HCT116 (cell line): ENCODE measurements around the gene ITGAD.

Experiments
- CEBPB ChIP-seq: IDR thresholded peaks from 2 replicates; pipeline ENCODE4 v1.6.1; 2012; ENCODE audit warnings: low read depth
- ELF1 ChIP-seq: IDR thresholded peaks from 2 replicates; pipeline ENCODE4 v1.6.1; 2012; ENCODE audit warnings: low read depth, borderline replicate concordance
- EZH2 ChIP-seq: fragments of 200-600 bp; sonication (generic); IDR thresholded peaks from 2 replicates; pipeline ENCODE4 v1.6.1; 2017; ENCODE audit warnings: antibody characterized with exemption, mixed run types
- EZH2phosphoT487 ChIP-seq: fragments of 200-600 bp; IDR thresholded peaks from 2 replicates; pipeline ENCODE4 v1.6.1; 2018; ENCODE audit warnings: antibody characterized with exemption, borderline replicate concordance
- MAX ChIP-seq: IDR thresholded peaks from 2 replicates; pipeline ENCODE4 v1.6.1; 2012
- POLR2A ChIP-seq: IDR thresholded peaks from 2 replicates; pipeline ENCODE4 v1.7.0; 2011; ENCODE audit warnings: borderline replicate concordance; ENCODE audit not compliant: insufficient read depth, insufficient read length; ENCODE audit errors: extremely low read depth
- POLR2AphosphoS5 ChIP-seq: IDR thresholded peaks from 2 replicates; pipeline ENCODE4 v1.6.1; 2011; ENCODE audit warnings: mild to moderate bottlenecking, low read depth, low read length, moderate library complexity
- RAD21 ChIP-seq: IDR thresholded peaks from 2 replicates; pipeline ENCODE4 v1.6.1; 2012; ENCODE audit warnings: low read depth, mild to moderate bottlenecking
- REST ChIP-seq: IDR thresholded peaks from 2 replicates; pipeline ENCODE4 v1.6.1; 2012; ENCODE audit warnings: low read depth
- ZNF274 ChIP-seq: fragments of 200-500 bp; sonication (Bioruptor generic); IDR thresholded peaks from 2 replicates; pipeline ENCODE4 v1.6.1; 2014; ENCODE audit warnings: mild to moderate bottlenecking, low read depth, low read length, inconsistent platforms
- TF ChIP-seq, protein P1 (sequence below), 3 experiments: fragments of 200-600 bp in 1 of 3; sonication (generic) in 1 of 3; IDR thresholded peaks in 2 of 3; conservative IDR thresholded peaks in 1 of 3; 2 replicates each; pipeline ENCODE4 v1.5.1; 2012 to 2017; ENCODE audit warnings: low read depth in 2 of 3, low read length in 2 of 3, antibody characterized with exemption in 1 of 3, borderline replicate concordance in 1 of 3, control low read depth in 1 of 3, mild to moderate bottlenecking in 1 of 3, mixed read lengths in 1 of 3, mixed run types in 1 of 3, moderate library complexity in 1 of 3; ENCODE audit not compliant: insufficient read depth in 1 of 3
- TF ChIP-seq, protein P2 (sequence below): IDR thresholded peaks from 2 replicates; pipeline ENCODE4 v1.6.1; 2011; ENCODE audit warnings: mild to moderate bottlenecking, low read length, moderate library complexity; ENCODE audit not compliant: insufficient replicate concordance; ENCODE audit errors: extremely low read depth
- TF ChIP-seq, protein P3 (sequence below): IDR thresholded peaks from 2 replicates; pipeline ENCODE4 v1.6.1; 2012

DNA sequence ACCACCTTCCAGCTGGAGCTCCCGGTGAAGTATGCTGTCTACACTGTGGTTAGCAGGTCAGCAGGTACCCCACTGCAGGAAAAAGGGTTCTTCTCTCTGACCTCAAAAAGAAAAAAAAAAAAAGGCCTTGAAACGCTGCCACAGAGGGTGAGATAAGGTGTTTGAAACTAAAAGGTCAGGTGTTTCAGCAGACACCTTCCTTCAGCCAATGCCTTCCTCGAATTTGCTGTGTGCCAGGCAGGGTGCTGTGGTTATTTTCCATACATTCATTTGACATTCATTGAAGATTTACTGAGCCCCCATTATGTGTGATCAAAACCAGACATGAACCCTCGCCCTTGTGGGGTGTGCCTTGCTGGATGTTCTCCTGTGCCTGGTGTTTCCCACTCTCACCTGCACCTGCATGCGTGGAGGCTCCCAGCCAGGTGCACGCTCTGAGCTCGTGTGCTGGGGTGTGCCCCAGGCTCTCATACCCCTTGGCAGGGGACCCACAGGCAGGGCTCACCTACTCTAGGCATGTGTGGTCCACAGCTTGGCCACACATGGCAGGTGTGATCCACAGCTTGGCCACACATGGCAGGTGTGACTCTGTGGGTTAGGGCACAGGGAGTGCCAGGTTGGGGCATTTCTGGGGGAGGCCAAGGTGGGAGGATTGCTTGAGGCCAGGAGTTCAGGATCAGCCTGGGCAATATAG is 15.8 kb upstream of the ITGAD start:
- TF ChIP-seq, protein P1, sequence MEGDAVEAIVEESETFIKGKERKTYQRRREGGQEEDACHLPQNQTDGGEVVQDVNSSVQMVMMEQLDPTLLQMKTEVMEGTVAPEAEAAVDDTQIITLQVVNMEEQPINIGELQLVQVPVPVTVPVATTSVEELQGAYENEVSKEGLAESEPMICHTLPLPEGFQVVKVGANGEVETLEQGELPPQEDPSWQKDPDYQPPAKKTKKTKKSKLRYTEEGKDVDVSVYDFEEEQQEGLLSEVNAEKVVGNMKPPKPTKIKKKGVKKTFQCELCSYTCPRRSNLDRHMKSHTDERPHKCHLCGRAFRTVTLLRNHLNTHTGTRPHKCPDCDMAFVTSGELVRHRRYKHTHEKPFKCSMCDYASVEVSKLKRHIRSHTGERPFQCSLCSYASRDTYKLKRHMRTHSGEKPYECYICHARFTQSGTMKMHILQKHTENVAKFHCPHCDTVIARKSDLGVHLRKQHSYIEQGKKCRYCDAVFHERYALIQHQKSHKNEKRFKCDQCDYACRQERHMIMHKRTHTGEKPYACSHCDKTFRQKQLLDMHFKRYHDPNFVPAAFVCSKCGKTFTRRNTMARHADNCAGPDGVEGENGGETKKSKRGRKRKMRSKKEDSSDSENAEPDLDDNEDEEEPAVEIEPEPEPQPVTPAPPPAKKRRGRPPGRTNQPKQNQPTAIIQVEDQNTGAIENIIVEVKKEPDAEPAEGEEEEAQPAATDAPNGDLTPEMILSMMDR (IDR thresholded peaks at IDR 0.05 in 2 of 3, conservative IDR thresholded peaks at IDR 0.05 in 1 of 3; ENCODE audit: borderline replicate concordance in 1 of 3, insufficient read depth in 1 of 3, low read depth in 2 of 3, low read length in 2 of 3) = no peak
- TF ChIP-seq POLR2A = no peak
- TF ChIP-seq EZH2phosphoT487 = no peak
- no peak for TF ChIP-seq EZH2
- TF ChIP-seq, protein P2, sequence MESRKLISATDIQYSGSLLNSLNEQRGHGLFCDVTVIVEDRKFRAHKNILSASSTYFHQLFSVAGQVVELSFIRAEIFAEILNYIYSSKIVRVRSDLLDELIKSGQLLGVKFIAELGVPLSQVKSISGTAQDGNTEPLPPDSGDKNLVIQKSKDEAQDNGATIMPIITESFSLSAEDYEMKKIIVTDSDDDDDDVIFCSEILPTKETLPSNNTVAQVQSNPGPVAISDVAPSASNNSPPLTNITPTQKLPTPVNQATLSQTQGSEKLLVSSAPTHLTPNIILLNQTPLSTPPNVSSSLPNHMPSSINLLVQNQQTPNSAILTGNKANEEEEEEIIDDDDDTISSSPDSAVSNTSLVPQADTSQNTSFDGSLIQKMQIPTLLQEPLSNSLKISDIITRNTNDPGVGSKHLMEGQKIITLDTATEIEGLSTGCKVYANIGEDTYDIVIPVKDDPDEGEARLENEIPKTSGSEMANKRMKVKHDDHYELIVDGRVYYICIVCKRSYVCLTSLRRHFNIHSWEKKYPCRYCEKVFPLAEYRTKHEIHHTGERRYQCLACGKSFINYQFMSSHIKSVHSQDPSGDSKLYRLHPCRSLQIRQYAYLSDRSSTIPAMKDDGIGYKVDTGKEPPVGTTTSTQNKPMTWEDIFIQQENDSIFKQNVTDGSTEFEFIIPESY = no peak
- no peak for TF ChIP-seq RAD21
- TF ChIP-seq REST = no peak
- TF ChIP-seq MAX = no peak
- TF ChIP-seq CEBPB = no peak
- TF ChIP-seq ZNF274 = no peak
- TF ChIP-seq POLR2AphosphoS5 = no peak
- TF ChIP-seq, protein P3, sequence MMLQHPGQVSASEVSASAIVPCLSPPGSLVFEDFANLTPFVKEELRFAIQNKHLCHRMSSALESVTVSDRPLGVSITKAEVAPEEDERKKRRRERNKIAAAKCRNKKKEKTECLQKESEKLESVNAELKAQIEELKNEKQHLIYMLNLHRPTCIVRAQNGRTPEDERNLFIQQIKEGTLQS = no peak
- no peak for TF ChIP-seq ELF1
